HepG2 (cell line): ENCODE measurements around the gene DCLRE1C. TPM values are rescaled to one million over a fixed set of nuclear protein-coding genes. Genes with fewer than 3 reads are reported as not detected.
A peak's percentile ranks its signal among the peaks of the same experiment; 100 is the strongest.

Experiments
- ATAC-seq: fragments of 200-7000 bp; cut with Tn5 transposase; 3 replicates; pipeline ENCODE4 v1.9.1; 2020; ENCODE audit warnings: mild to moderate bottlenecking, moderate library complexity
- BruUV-seq: library from RNA; stranded (reverse); fragments of 400-500 nt; replicated peaks from 2 replicates; lab custom pipeline; 2021; lab: Mats Ljungman, UMichigan
- CTCF ChIA-PET: fragments of 300-600 bp; formaldehyde crosslinking; extraction: SDS; loops from one replicate; lab custom pipeline; 2021; ENCODE audit warnings: low total read pairs, inconsistent platforms, low intra/inter-chr PET ratio; lab: Yijun Ruan, JAX
- POLR2A ChIA-PET: fragments of 350-600 bp; sonication (Branson Sonifier 250); formaldehyde crosslinking; loops from one replicate; lab custom pipeline; 2020; ENCODE audit warnings: antibody characterized with exemption, inconsistent platforms; lab: Yijun Ruan, JAX
- DNase-seq: peaks from one replicate; pipeline ENCODE4 v3.0.0-alpha.2; 2015; ENCODE audit warnings: low spot score
- FAIRE-seq: peaks from 3 replicates; lab custom pipeline; 2011; peaks lifted over from hg19 to GRCh38; lab: Jason Lieb, UNC
- H2AFZ ChIP-seq: one replicate; pipeline ENCODE4 v1.6.1; 2011; ENCODE audit warnings: low read length, inconsistent platforms
- H3K27ac ChIP-seq: fragments of 300-600 bp; 3 replicates; pipeline ENCODE4 v1.8.0; 2011; ENCODE audit warnings: mixed run types, mild to moderate bottlenecking, mixed read lengths, low read length, inconsistent platforms; ENCODE audit not compliant: insufficient read depth; ENCODE audit errors: extremely low read length
- H3K27me3 ChIP-seq, 2 experiments: fragments of 200-600 bp in 1 of 2; 2 replicates in 1 of 2; 3 replicates in 1 of 2; pipeline versions ENCODE4 v1.6.0 to v1.8.0; 2011; ENCODE audit warnings: low read length in 2 of 2, mild to moderate bottlenecking in 2 of 2, moderate library complexity in 2 of 2, inconsistent platforms in 1 of 2; ENCODE audit not compliant: insufficient read depth in 2 of 2, control insufficient read depth in 1 of 2
- H3K36me3 ChIP-seq, 2 experiments: fragments of 200-600 bp in 1 of 2; replicated peaks in 1 of 2; 2 replicates in 1 of 2; 3 replicates in 1 of 2; pipeline versions ENCODE4 v1.5.1 to v1.8.0; 2011; ENCODE audit warnings: low read length in 2 of 2, inconsistent platforms in 1 of 2; ENCODE audit not compliant: insufficient read depth in 2 of 2, control insufficient read depth in 1 of 2
- H3K4me1 ChIP-seq: 2 replicates; pipeline ENCODE4 v1.5.1; 2012; ENCODE audit warnings: low read length, inconsistent platforms; ENCODE audit not compliant: insufficient read depth
- H3K4me2 ChIP-seq: 2 replicates; pipeline ENCODE4 v1.6.0; 2011; ENCODE audit warnings: low read depth, low read length, inconsistent platforms
- H3K4me3 ChIP-seq, 3 experiments: fragments of 200-600 bp in 1 of 3; sonication (generic), shearing (Covaris generic) in 1 of 3; replicated peaks in 1 of 3; 2 replicates each; pipeline ENCODE4 v1.5.1; 2011 to 2016; ENCODE audit warnings: low read length in 3 of 3, inconsistent platforms in 2 of 3, low read depth in 2 of 3, mild to moderate bottlenecking in 2 of 3, control low read depth in 1 of 3, mixed read lengths in 1 of 3; ENCODE audit not compliant: insufficient read depth in 1 of 3
- H3K79me2 ChIP-seq: one replicate; pipeline ENCODE4 v1.6.1; 2011; ENCODE audit warnings: low read length, inconsistent platforms; ENCODE audit not compliant: insufficient read depth
- H3K9ac ChIP-seq: 2 replicates; pipeline ENCODE4 v1.6.0; 2011; ENCODE audit warnings: mild to moderate bottlenecking, low read depth, low read length, inconsistent platforms; ENCODE audit not compliant: insufficient read depth
- H3K9me3 ChIP-seq: 2 replicates; pipeline ENCODE4 v1.5.1; 2012; ENCODE audit warnings: mild to moderate bottlenecking, low read length
- H4K20me1 ChIP-seq: 2 replicates; pipeline ENCODE4 v1.6.0; 2011; ENCODE audit warnings: inconsistent platforms, mild to moderate bottlenecking, low read length, moderate library complexity; ENCODE audit not compliant: insufficient read depth
- ATF7-NPFF ChIP-seq: sonication (generic); formaldehyde crosslinking; IDR thresholded peaks from 2 replicates; pipeline ENCODE4 v1.8.1; 2023; ENCODE audit warnings: mild to moderate bottlenecking, low read depth, missing genetic modification reagents, moderate library complexity
- CENPX ChIP-seq: sonication (generic); formaldehyde crosslinking; IDR thresholded peaks from 2 replicates; pipeline ENCODE4 v1.9.0; 2021; ENCODE audit warnings: mild to moderate bottlenecking, missing genetic modification reagents, moderate library complexity
- MAFK ChIP-seq, 2 experiments: IDR thresholded peaks in 1 of 2; conservative IDR thresholded peaks in 1 of 2; 2 replicates each; pipeline ENCODE4 v1.6.1; 2011; ENCODE audit warnings: improper control_type of control experiment in 2 of 2, low read length in 2 of 2
- MAX ChIP-seq: IDR thresholded peaks from 2 replicates; pipeline ENCODE4 v1.6.1; 2012; ENCODE audit warnings: inconsistent platforms
- POLR2A ChIP-seq, 2 experiments: IDR thresholded peaks; 2 replicates each; pipeline ENCODE4 v1.6.1; 2011; ENCODE audit warnings: low read depth in 2 of 2, low read length in 2 of 2, mild to moderate bottlenecking in 1 of 2, moderate library complexity in 1 of 2; ENCODE audit not compliant: insufficient read depth in 1 of 2
- POLR2AphosphoS5 ChIP-seq: IDR thresholded peaks from 2 replicates; pipeline ENCODE4 v1.6.1; 2012; ENCODE audit warnings: low read depth, low read length
- RBM22 ChIP-seq: fragments of 200-400 bp; formaldehyde crosslinking; optimal IDR thresholded peaks from 2 replicates; pipeline ENCODE3; 2017; ENCODE audit warnings: mild to moderate bottlenecking, low read length, moderate library complexity
- RXRA ChIP-seq: sonication (generic); formaldehyde crosslinking; IDR thresholded peaks from 2 replicates; pipeline ENCODE4 v1.5.1; 2020; ENCODE audit warnings: missing genetic modification reagents
- TRIM24 ChIP-seq: sonication (generic); formaldehyde crosslinking; IDR thresholded peaks from 2 replicates; pipeline ENCODE4 v1.8.0; 2022; ENCODE audit warnings: mild to moderate bottlenecking, missing genetic modification reagents
- ZBTB10 ChIP-seq: sonication (generic); formaldehyde crosslinking; IDR thresholded peaks from 2 replicates; pipeline ENCODE4 v1.4.0; 2020; ENCODE audit warnings: missing genetic modification reagents, borderline replicate concordance
- ZNF34 ChIP-seq: sonication (generic); formaldehyde crosslinking; IDR thresholded peaks from 2 replicates; pipeline ENCODE4 v1.4.0; 2020; ENCODE audit warnings: mild to moderate bottlenecking, missing genetic modification reagents, borderline replicate concordance
- ZNF710 ChIP-seq: sonication (generic); formaldehyde crosslinking; IDR thresholded peaks from 2 replicates; pipeline ENCODE4 v1.5.0; 2020; ENCODE audit warnings: mild to moderate bottlenecking, missing genetic modification reagents, borderline replicate concordance
- WGBS: methylation state at CpG from one replicate; pipeline ENCODE4 v1.1.6; 2017; ENCODE audit warnings: low lambda C conversion rate; 5-methylcytosine and 5-hydroxymethylcytosine counted together
- in situ Hi-C: cut with HindIII; loops from 2 replicates; pipeline ENCODE4 v1.10.0; 2017; ENCODE audit warnings: low pct_unique_long_range_greater_than_20kb; ENCODE audit not compliant: extremely low pct_ligation_motif_present
- intact Hi-C: fragments of 100-400 bp; cut with micrococcal nuclease; formaldehyde crosslinking; loops from one replicate; pipeline ENCODE4 v1.10.0; 2022; ENCODE audit not compliant: unreplicated experiment
- polyA plus RNA-seq, 8 experiments: library from polyadenylated mRNA; depleted of rRNA in 3 of 8; stranded (reverse) in 7 of 8; unstranded in 1 of 8; fragments of >200 nt; fragmentation: Illumina TruSeq in 4 of 8; extraction: Trizol in 4 of 8; gene quantifications; 2 replicates each; pipeline versions ENCODE4 v1.2.1 to v1.2.3, GENCODE V29; 2011 to 2016; ENCODE audit warnings: low read depth in 4 of 8, missing spikeins in 1 of 8, mixed read lengths in 1 of 8; ENCODE audit not compliant: insufficient read depth in 1 of 8
- total RNA-seq, 5 experiments: library from RNA; depleted of rRNA; stranded (reverse); fragments of >200 nt; fragmentation: Illumina TruSeq; extraction: Trizol; gene quantifications; 2 replicates each; pipeline ENCODE4 v1.2.3, GENCODE V29; 2016; ENCODE audit warnings: low read depth in 1 of 5

Gene DCLRE1C
- total and polyA plus RNA-seq, 2 of the 13 experiments (the other 11 are each of a cell fraction or from before 2014, with no cell fraction given): 3.0 to 10.3 TPM

- TF ChIP-seq ATF7-NPFF (CRISPR knock-in tag) (no peak), MAFK (conservative IDR thresholded peaks at IDR 0.05 in 1 of 2, IDR thresholded peaks at IDR 0.05 in 1 of 2; ENCODE audit: low read length in 2 of 2) (no peak), TRIM24 (CRISPR knock-in tag) (no peak)
Observed at GRCh38 chr10:14916600-14916999, 37.3 kb downstream of the DCLRE1C start (continued).

- DNase-seq: no peak
- 100% methylated on average over 3 of the region's 3 CpGs for WGBS
- in situ Hi-C loops: no loop called here
- H3K4me3 ChIP-seq: no peak overlapping the region
- H3K9ac ChIP-seq: no peak overlapping the region
- no peak overlapping the region for H3K4me2 ChIP-seq
- H2AFZ ChIP-seq: no peak overlapping the region
- POLR2A ChIA-PET: no interaction called here
- H3K27ac ChIP-seq: no peak overlapping the region
- H3K27me3 ChIP-seq: no peaks in the 10 kb centered on the region
- BruUV-seq: TSS peak; percentile 15
- no peaks in the 10 kb centered on the region for H4K20me1 ChIP-seq
- H3K9me3 ChIP-seq: peaks cover 8% of the 10 kb centered on the region
- H3K4me1 ChIP-seq: no peaks in the 10 kb centered on the region
- H3K79me2 ChIP-seq: no peaks in the 10 kb centered on the region
- ATAC-seq: no peak
- intact Hi-C loops: no loop called here
- peaks cover 4 to 48% of the 10 kb centered on the region in 2 experiments; a peak in 4 of 5 replicates for H3K36me3 ChIP-seq
- CTCF ChIA-PET: no interaction called here
- FAIRE-seq: no peak
- TF ChIP-seq POLR2AphosphoS5 (0 out of 2 replicates have a peak, but pooled peaks have one; percentile 21), POLR2A (IDR thresholded peaks at IDR 0.05; ENCODE audit: insufficient read depth in 1 of 2, low read depth in 2 of 2, low read length in 2 of 2) (0 out of 4 replicates have a peak, but pooled peaks of 1 of the 2 experiments have one; percentile 34), RBM22 (peak; percentile 28), ZNF34 (CRISPR knock-in tag) (no peak)
Observed at GRCh38 chr10:14911801-14912200, 42.1 kb downstream of the DCLRE1C start.

GRCh38 chr10:14910953-14911352, 42.9 kb downstream of the DCLRE1C start:
- H3K27me3 ChIP-seq: no peaks in the 10 kb centered on the region
- no peak overlapping the region for H3K27ac ChIP-seq
- FAIRE-seq (no peak), DNase-seq (no peak), ATAC-seq (no peak)
- in situ Hi-C loops: no loop called here
- peaks cover 4 to 47% of the 10 kb centered on the region in 2 experiments; a peak in 4 of 5 replicates for H3K36me3 ChIP-seq
- no peaks in the 10 kb centered on the region; the same call in 1 of the 2 replicates for H3K9me3 ChIP-seq
- no peak overlapping the region for H3K4me2 ChIP-seq
- no peak overlapping the region for H3K9ac ChIP-seq
- no peaks in the 10 kb centered on the region for H4K20me1 ChIP-seq
- H3K4me3 ChIP-seq: no peak overlapping the region
- no peaks in the 10 kb centered on the region for H3K4me1 ChIP-seq
- CTCF ChIA-PET: no interaction called here
- intact Hi-C loops: no loop called here
- no peak overlapping the region for H2AFZ ChIP-seq
- POLR2A ChIA-PET: no interaction called here
- WGBS: 95% methylated on average over 4 of the region's 4 CpGs
- H3K79me2 ChIP-seq: no peaks in the 10 kb centered on the region
- BruUV-seq: no TSS peak
- TF ChIP-seq ZBTB10 (CRISPR knock-in tag): no peak
- no peak for TF ChIP-seq ZNF710 (CRISPR knock-in tag)
- no peak for TF ChIP-seq RXRA
- no peak for TF ChIP-seq CENPX (CRISPR knock-in tag)
- TF ChIP-seq MAX: no peak
